ENCODE results near the gene ARAP1.
A peak's percentile ranks its signal among the peaks of the same experiment; 100 is the strongest.

ARAP1 gene

DNA sequence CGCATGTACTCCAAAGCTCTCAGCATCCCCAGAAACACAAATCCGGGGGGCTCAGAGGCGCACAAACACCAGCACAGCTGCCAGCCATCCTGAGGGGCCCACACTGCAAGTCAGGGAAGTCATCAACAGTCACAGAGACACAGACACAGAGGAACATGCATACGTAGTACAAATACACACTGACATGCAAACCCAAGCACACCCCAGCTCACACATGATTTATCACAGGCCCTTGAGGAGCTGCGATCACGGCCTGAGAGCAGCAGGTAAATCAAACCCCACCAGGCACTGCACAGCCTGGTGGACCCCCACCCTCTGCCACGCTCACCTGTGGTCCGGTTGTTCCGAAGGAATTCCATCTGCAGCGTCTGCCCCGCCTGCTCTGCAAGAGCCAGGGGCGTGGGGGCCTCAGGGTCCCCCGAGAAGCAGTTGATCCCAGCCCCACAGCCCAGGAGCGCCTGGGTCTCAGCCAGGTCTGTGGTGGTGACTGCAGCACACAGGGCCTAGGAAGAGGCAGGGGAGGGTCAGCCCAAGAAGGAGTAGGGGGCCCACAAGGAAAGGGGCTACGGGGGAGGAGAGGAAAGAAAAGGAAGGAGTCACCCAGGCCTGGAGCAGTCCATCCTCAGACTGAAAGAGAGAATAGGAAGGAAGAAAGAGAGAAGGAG lies 49.5 kb downstream of the ARAP1 start:
- no peak for DNase-seq

DNA sequence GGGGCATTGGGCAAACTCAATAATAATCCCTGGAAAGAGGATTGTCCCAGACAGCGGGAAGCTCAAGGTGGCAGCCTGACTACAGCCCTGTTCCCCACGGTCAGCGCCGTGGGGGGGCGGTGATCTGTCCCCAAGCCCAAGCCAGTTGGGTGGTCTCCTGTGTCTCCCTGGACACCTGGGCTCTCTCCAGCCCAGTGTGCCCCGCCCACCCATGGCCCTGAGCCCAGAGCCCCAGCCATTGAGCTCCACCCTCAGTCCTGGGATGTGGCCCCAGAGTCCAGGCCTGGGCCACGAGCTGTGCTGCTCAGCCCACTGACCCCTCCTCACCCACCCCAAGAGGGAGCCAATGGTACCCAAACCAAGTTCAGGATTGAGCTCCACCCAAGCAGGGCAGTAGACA lies 50.1 kb downstream of the ARAP1 start:
- DNase-seq = no peak

DNA sequence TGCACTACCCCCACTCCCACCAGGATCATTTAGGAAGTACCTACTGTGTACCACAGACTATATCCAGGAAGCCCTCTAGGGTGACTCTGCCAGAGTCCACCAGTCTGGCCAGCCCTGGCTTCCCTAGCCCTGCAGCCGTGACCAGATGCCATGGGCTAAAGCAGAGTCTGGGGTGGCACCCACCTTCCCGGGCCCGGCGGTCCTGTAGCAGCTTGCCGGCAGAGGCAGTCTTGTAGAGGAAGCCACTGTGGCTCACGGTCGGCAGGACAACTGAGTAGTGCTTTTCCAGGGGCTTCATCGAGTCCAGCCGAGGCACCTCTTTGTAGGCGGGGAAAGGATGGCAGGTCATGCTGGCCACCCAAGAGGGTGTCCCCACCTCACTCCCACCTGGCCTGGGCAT lies 50.7 kb downstream of the ARAP1 start:
- DNase-seq = no peak

DNA sequence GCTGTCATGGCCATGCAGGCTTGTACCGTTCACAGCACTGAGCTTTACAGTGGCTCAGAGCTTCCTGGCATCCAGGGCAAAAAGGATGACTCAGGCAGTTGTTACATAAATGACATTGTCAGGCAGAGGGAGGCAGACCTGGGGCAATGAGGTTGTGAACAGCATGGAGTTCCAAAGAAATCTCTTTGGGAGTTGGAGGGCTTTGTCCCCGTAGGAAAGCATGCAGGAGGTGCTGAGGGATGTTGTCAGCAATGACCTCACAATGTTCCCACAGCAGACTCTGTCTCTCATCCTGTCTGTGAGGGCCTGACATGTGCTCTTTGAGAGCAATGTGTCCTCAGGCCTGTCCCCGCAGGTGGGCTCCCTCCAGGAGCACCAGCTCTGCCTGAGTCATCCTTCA lies 52.1 kb downstream of the ARAP1 start:
- no peak for DNase-seq

DNA sequence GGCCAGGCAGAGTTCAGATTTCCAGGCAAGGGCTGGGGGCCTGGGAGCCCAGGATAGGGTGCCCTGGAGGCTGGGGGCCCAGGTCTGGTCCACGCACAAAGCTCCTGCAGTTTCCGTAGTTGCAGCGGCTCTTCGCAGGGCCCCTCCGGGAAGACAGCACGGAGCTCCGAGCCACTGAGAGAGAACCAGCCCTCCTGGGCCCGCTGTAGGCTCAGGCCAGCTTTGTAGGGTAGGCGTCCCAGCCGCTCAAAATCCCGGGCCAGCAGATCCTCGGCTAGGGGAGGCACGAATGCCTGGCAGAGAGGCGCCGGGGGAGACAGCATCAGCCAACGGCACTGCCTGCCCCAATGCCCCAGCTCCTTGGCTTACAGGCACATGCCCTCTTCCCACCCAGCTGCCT lies 54.4 kb downstream of the ARAP1 start:
- DNase-seq = no peak

DNA sequence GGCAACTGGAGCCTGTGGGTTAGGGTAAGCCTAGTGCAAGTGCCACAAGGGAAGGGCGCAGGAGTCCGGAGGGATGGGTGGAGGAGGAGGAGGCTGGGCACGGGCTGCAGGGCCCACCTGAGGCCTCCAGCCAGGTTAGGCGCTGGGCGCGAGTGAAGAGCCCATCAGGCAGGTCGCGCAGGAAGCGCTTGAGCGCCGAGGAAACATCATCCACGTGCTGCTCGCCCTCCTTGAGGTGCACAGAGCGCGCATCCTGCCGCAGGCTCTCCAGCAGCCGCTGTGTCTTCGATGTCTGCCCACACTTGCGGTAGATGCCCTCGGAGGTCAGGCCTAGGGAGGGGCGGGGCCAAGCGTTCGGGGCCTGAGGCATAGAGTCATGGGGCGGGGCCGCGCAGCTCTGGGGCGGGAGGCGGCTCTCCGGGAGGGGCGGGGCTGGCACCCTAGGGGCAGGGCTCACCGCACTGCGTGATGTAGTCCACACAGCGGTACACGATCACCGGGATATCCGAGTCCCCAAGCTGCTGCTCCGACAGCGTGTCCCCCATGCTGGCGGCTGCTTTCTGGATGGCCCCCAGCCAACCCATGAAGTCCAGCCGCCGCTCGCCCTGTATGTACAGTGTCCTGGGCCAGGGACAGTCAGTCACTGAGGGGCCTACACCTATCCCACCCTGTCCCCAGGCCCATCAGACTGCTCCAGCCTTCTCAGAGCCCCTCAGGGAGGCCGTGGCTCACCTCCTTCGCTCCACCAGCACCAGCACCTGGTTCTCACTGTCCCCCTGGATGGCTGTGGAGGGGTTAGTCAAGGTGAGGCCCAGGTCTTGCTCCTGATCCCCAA lies 55.1 kb downstream of the ARAP1 start:
- DNase-seq = no peak

DNA sequence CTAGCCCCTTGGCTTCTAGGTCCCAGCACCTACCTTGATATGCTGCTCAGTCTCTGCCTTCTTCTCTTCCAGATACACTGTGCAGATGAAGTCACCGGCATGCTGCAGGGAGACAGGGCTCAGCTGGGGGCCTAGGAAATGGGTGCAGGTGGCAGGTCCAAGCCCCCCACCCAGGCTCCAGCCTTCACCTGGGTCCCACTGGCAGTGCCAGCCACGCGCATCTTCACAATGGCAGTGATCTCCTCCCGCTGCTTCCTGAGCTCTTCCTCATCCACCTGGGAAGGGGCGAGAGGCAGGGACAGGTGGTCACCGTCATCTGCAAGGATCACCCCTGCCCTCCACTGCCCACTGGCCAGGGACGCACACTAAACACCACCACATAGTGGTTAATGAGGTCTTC lies 56.9 kb downstream of the ARAP1 start:
- DNase-seq = no peak

DNA sequence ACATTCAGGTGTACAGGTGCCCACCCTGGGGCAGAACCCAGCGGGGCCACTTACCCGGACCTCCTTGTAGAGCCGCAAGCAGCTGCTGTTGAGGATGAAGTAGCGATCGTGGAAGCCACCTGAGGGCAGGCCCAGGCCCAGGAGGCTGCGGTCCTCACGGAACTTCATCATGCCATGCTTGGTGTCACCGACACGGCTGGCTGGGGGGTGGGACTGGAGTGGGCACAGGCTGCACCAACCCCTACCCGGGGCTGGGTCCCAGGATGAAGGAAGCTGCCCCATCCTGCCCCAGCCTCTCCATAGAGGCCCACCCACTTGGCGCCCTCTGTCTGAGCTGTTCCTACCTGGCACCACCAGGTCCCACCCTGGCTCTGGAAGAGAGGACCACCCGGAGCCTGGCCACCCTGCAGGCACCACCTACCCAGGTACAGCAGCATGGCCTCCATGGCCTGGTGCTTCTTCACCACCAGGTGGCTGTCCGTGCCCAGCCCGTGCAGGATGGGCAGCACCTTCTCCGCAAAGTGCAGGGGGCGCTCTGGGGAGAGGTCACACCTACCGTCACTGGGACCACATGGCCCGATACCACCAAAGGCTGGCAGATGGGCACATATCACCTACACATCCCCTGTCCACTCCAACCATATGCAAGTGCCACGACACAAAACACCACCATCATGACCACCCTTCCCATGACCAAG lies 58.8 kb downstream of the ARAP1 start:
- DNase-seq = no peak

DNA sequence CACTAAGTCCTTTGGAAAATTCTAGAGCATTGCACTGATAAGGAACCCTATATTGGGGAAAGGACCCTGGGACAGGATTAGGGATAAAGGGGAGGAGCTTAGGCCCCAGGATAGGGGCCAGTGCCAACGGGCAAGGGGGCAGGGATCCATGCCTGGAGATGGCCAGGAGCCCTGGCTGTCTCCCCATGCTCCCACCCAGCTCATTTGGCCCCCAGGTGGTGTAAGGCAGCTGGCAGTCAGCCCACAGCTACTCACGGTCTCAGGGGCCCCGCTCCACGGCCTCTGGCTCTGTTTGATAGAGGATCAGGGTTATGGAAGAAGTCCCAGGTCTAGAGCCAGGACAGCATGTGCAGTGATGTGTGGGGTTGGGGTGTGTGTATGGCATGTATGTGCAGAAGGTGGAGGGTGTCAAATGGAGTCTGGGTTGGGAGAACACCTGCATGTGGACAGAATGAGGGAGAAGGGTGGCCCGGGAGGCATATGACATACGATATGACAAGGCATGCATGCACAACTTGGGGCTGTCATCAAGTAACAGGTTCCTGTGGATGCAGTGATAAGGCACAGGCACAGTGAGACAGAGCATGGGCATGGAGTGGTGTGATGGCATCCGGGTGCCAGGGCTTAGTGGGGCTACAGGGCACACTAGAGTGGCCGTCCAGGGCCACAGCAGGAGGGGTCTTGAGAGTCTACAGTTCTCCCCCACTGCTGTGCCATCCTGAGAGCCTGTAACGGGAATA lies 59.5 kb downstream of the ARAP1 start:
- DNase-seq = no peak

DNA sequence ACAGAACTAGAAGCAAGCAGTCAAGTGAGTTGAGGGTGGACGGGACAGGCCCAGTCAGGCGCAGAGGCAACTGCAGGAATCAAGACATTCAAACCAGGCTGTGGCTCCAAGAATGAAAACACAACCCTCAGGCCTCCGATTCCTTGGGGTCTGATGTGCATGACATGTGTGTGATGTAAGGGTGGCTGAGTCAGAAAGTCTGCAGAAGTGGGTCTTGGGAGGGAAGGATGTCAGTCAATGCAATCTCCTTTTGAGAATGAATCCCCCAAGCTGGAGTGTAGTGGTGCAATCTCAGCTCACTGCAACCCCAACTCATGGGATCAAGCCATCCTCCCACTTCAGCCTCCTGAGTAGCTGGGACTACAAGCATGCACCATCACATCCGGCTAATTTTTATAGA lies 62.0 kb downstream of the ARAP1 start:
- DNase-seq = no peak

DNA sequence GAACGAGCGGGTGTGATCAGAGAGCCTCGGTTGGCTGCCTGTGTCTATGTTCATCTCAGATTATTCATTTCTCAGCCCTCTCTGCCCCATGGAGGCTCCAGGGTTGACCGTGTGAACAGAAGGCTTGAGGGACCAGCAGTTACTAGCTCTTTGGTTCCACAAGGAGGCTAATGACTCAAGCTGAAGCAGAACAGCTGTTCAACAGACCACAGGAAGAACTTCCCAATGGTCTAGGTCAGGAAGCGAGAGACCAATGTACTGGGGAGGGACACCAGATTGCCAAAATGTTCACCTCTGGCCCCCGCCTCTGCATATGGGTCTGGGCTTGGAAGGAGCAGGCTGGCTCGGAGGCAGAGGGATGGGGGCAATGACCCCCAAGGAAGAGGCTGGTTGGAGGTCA lies 63.3 kb downstream of the ARAP1 start:
- no peak for DNase-seq

DNA sequence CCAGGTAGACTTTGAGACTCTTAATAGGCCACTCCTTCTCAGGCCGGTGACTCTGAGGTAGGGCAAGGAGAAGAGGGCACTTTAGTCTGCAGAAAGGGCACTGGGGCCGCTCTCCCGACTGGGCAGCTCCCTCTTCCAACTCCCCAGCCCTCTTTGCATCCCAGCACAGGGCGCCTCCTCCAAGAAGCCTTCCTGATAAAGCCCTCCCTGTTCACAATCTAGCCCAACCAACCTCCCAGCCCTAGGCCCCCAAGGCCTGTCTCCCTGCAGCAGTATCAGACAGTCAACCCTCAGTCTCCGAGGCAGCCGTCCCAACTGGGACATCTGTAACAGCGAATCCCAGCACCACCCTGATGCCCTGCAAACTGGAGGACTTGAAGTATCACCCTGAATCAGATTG lies 63.7 kb downstream of the ARAP1 start:
- no peak for DNase-seq

DNA sequence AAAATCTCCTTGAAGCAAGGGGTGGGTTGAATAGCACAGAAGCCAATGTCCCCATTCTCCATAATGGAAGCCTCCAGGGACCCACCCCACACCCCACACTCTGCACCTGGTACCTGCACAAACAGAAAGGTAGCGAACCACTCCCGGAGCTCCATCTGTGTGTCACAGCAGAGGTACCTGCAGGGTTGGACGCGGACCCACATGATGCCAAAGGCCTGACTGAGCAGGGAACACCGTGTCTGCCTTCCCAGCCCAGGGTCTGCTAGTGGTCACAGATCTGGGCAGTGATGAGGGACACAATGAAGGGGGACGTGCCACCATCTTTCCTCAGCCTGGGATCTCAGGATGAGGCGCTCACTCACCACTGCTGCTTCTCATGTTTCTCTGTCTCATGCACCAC lies 64.9 kb downstream of the ARAP1 start:
- no peak for DNase-seq

DNA sequence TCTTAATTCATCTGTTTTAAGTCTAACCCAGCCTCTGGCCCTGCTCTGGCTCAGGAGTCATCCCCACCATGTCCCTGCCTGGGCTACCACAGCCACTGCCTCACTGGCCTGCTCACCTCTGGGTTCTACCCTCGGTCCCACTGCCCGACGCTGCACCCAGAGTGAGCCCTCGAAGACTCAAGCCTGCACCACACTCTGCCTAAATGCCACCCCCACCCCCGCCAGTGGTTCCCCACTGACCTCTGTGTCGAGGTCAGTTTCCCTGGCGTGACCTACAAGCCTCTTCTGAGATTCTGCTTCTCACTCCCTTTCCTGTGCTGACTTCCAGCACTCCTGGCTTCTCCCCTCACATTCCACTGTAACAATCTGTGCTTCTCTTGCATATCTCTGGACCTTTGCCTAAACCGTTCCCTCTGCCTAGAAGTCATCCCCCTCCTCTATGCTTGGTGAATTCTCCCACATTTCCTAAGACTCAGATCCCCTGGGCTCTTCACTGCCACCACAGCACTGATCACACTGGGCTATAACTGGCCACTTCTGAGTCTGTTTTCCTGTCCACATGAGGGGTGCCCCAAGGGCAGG lies 65.5 kb downstream of the ARAP1 start:
- DNase-seq = no peak

DNA sequence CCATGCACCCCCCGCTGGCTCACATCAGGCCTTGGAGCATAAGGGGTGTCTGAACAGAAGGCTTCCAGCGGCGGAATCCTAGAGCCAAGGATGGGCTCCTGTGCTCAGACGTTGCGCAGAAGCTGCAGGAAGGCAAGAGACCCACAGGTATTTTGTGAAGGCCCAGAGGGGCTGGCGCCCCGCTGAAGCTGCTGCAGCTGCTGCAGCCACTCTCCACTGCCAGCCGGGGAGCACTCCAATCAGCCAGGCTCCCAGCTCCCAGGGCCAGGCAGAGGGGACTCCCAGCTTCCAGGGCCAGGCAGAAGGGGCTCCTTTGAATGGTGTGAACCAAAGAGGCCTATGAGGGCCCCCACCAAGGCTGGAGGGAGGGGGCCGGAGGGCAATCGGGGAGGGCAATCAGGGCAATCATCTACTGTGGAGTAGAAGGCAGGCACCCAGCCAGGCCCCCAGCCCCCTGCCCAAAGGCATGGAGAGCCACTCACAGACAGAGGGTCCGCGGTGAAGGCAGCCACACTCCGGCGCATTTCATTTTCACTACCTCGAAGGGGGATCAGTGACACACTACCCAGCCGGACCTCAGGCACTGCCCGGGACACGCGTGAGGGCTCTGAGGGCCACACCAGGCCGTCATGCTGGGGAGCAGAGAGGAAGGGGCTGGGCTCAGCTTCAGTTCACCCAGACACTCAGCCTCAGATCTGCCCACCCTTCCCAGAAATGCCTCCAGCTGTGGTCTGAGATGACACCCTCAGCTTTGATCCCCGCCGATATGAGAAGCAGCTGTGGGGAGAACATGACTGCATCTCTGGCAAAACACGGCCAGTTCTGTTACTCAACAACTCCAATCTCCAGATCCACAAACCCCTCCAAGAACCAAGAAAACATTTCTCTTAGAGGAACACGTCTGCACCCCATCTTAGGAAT lies 66.4 kb downstream of the ARAP1 start:
- peak in 2 of 5 experiments; percentile 49 to 58 for DNase-seq

DNA sequence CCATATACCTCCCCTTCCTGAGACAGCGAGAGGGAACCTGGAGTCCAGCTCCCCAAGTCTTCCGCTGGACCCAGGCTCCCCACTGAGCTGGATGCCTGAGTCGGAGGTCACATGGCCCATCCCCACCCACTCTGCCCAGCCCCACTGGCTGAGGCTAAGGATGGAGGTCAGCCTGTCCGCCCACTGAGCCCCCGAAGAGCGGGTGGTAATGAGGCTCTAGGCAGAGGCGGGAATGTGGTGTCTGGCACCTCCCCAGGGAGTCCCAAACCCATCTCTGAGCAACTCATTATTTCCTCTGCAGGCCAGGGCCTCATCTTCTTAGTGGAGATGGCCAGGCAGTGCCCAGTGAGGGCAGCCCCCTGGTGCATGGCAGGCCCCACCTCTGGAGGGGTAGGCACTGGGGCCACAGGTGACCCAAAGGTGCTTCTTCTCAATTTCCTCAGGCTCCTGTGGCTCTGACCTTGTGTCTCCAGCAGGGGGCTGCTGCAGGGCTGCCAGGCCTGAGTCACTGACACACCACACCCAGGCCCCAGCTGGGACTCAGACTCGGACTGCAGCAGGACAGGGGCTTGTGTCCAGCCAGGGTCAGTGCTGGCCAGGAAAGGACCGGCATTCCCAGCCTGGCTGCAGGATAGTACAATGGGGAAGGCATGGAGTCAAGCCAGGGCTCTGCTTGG lies 67.8 kb downstream of the ARAP1 start:
- DNase-seq = peak in 3 of 5 experiments; percentile 13 to 44 (median 32)

DNA sequence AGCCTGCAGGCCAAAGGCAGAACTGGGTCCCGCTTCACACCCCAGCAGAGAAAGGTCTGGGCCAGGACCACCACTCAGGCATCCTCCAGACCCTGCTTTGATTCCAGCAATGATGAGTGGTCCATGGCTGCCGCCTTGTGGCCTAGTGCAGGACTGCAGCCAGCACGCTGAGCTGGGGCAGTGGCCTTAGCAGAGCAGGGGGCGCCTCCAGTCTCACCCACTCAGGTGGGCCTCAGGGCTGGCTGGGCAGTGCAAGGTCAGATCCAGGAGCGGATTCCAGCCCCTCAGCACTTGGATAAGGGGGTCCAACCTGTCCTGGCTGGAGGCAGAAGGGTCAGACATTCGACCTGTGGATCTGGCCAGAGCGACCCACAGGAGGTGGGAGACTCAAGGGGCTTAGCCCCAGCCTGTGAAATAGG lies 68.4 kb downstream of the ARAP1 start:
- peak in 4 of 5 experiments; percentile 28 to 65 (median 48) for DNase-seq

DNA sequence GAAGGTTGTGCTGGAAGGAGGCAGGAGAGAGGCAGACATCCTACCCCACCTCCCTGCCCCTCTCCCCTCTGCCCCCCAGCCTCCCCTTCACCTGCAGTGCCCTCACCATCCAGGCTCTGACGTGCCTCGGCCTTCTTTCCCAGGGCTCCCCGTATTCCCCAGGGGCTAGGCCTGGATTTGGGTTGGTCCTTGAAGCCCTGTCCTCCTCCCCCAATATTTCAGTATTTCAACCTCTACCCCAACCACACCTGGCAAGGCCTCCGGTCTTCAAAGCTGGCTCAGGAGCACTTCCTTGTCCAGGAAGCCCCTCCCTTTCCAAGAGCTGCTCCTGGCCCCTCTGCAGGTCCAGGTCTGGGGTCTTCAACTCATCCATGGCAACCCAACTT lies 69.4 kb downstream of the ARAP1 start:
- no peak for DNase-seq

DNA sequence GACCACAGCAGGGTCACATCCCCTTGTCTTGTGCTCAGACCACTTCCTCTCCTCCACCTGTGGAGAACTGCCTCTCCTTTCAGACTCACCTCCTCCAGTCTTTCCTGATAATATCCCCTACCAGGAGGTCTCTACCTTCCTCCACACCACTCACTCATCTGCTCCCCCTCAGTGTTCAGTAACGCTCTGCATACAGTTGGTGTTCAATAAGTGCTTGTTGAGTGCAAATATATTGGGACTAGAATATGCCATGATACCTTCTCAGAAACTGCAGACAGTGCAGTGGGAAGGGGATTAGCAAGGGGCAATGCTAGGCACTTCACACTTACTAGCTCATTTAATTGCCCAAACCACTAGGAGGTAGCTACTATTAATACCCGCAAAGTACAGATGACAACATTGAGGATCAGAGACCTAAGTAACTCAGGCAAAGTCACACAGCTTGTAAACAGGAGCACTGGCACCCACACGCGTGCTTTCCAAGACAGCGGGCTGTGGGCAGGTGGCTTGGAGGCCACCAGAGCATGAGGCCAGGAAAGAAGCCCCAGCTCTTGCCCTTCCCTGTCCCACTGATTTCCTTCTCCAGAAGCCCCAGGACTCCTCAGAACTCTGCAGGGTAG lies 69.9 kb downstream of the ARAP1 start:
- no peak for DNase-seq
